ENCODE results near the gene PTPRN2. TPM values are rescaled to one million over a fixed set of nuclear protein-coding genes. Genes with fewer than 3 reads are reported as not detected.
"Not testable (repeated sequence)": the region's sequence is repeated elsewhere in the genome, so short reads cannot be mapped to it uniquely, and the experiment has no call there.

The PTPRN2 gene
- total RNA-seq, 1 donor from 2014 or later, result 0.72 TPM

- no peak for DNase-seq (ENCODE audit: low spot score)
These were observed 276.5 kb downstream of the PTPRN2 start for GRCh38 chr7:158310924-158311666.

- DNase-seq (ENCODE audit: low spot score), result no peak
These were observed 277.5 kb downstream of the PTPRN2 start for GRCh38 chr7:158309868-158310763.

- no peak for DNase-seq (ENCODE audit: low spot score)
These were observed 279.6 kb downstream of the PTPRN2 start for GRCh38 chr7:158308001-158308400.

GRCh38 chr7:158304072-158304471, 283.6 kb downstream of the PTPRN2 start:
- DNase-seq (ENCODE audit: low spot score), result not testable (repeated sequence)

GRCh38 chr7:158303121-158303520, 284.5 kb downstream of the PTPRN2 start:
- DNase-seq (ENCODE audit: low spot score), result no peak

GRCh38 chr7:158302274-158303070, 285.2 kb downstream of the PTPRN2 start:
- no peak for DNase-seq (ENCODE audit: low spot score)

- no peak for DNase-seq (ENCODE audit: low spot score)
These were observed 286.4 kb downstream of the PTPRN2 start for GRCh38 chr7:158301207-158301606.

- DNase-seq (ENCODE audit: low spot score), result no peak
These were observed 287.2 kb downstream of the PTPRN2 start for GRCh38 chr7:158300427-158300826.

GRCh38 chr7:158299607-158300006, 288.0 kb downstream of the PTPRN2 start:
- DNase-seq (ENCODE audit: low spot score), result no peak

- DNase-seq (ENCODE audit: low spot score), result no peak
These were observed 290.9 kb downstream of the PTPRN2 start for GRCh38 chr7:158296798-158297104.

GRCh38 chr7:158295966-158296797, 291.4 kb downstream of the PTPRN2 start:
- DNase-seq (ENCODE audit: low spot score), result no peak

- not testable (repeated sequence) for DNase-seq (ENCODE audit: low spot score)
These were observed 293.0 kb downstream of the PTPRN2 start for GRCh38 chr7:158294468-158295215.

- DNase-seq (ENCODE audit: low spot score), result no peak
These were observed 294.7 kb downstream of the PTPRN2 start for GRCh38 chr7:158292948-158293347.

GRCh38 chr7:158291998-158292397, 295.6 kb downstream of the PTPRN2 start:
- DNase-seq (ENCODE audit: low spot score), result no peak

- DNase-seq (ENCODE audit: low spot score), result no peak
These were observed 297.7 kb downstream of the PTPRN2 start for GRCh38 chr7:158289761-158290523.

GRCh38 chr7:158289231-158289630, 298.4 kb downstream of the PTPRN2 start:
- no peak for DNase-seq (ENCODE audit: low spot score)

- no peak for DNase-seq (ENCODE audit: low spot score)
These were observed 301.4 kb downstream of the PTPRN2 start for GRCh38 chr7:158286210-158286609.

- DNase-seq (ENCODE audit: low spot score), result no peak
These were observed 302.2 kb downstream of the PTPRN2 start for GRCh38 chr7:158285383-158285770.

- DNase-seq (ENCODE audit: low spot score), result no peak
These were observed 302.8 kb downstream of the PTPRN2 start for GRCh38 chr7:158284617-158285382.

Measured in umbilical cord (tissue), 2 donors.